Activated CD4-positive, alpha-beta T cell treated with anti-CD3 and anti-CD28 coated beads, Interleukin-10, Interleukin-2, amounts not matched to agents 100 ng/mL and 50 ng/mL, durations not matched to agents 16 hours and 8 hours (primary cell): ENCODE results near the gene NPTN.

Experiments used
- DNase-seq: peaks from one replicate; pipeline ENCODE4 v3.0.0-alpha.2; 2020

The NPTN gene

GRCh38 chr15:73517566-73517965 is 115.6 kb downstream of the NPTN start:
- DNase-seq: no peak

GRCh38 chr15:73515527-73515926 is 117.7 kb downstream of the NPTN start:
- DNase-seq: no peak
